Fibroblast of lung (primary cell): ENCODE data around the gene RNF217.
"Not testable (repeated sequence)": the region's sequence is repeated elsewhere in the genome, so short reads cannot be mapped to it uniquely, and the experiment has no call there.

Source experiments
- EZH2 ChIP-seq: IDR thresholded peaks from 2 replicates; pipeline ENCODE4 v1.5.1; 2012; ENCODE audit warnings: low read length, control low read depth, mild to moderate bottlenecking; ENCODE audit errors: missing control alignments
- TF ChIP-seq, protein P1 (sequence below), 2 donors: IDR thresholded peaks in 1 of 2; conservative IDR thresholded peaks in 1 of 2; 1 replicate in 1 of 2; 2 replicates in 1 of 2; pipeline ENCODE4 v1.5.1; 2011 to 2012; ENCODE audit warnings: low read length in 2 of 2, control low read depth in 1 of 2, inconsistent platforms in 1 of 2, low read depth in 1 of 2, mild to moderate bottlenecking in 1 of 2

- TF ChIP-seq EZH2 = not testable (repeated sequence)
- TF ChIP-seq, protein P1, sequence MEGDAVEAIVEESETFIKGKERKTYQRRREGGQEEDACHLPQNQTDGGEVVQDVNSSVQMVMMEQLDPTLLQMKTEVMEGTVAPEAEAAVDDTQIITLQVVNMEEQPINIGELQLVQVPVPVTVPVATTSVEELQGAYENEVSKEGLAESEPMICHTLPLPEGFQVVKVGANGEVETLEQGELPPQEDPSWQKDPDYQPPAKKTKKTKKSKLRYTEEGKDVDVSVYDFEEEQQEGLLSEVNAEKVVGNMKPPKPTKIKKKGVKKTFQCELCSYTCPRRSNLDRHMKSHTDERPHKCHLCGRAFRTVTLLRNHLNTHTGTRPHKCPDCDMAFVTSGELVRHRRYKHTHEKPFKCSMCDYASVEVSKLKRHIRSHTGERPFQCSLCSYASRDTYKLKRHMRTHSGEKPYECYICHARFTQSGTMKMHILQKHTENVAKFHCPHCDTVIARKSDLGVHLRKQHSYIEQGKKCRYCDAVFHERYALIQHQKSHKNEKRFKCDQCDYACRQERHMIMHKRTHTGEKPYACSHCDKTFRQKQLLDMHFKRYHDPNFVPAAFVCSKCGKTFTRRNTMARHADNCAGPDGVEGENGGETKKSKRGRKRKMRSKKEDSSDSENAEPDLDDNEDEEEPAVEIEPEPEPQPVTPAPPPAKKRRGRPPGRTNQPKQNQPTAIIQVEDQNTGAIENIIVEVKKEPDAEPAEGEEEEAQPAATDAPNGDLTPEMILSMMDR (conservative IDR thresholded peaks at IDR 0.05 in 1 of 2, IDR thresholded peaks at IDR 0.05 in 1 of 2; ENCODE audit: low read depth in 1 of 2, low read length in 2 of 2) = not testable (repeated sequence)
Observed at GRCh38 chr6:124919703-124920102, 42.5 kb upstream of the RNF217 start.
